Activated naive CD4-positive, alpha-beta T cell treated with anti-CD3 and anti-CD28 coated beads for 36 hours (primary cell): ENCODE data around the gene TTC34. TPM values are rescaled to one million over a fixed set of nuclear protein-coding genes. Genes with fewer than 3 reads are reported as not detected.
"Not testable (repeated sequence)": the region's sequence is repeated elsewhere in the genome, so short reads cannot be mapped to it uniquely, and the experiment has no call there.

Source experiments
- CTCF ChIA-PET: fragments of 350-600 bp; sonication (Branson Sonifier 250); formaldehyde crosslinking; loops from one replicate; lab custom pipeline; 2021; ENCODE audit warnings: antibody characterized with exemption; lab: Charles Lee
- DNase-seq: peaks from one replicate; pipeline ENCODE4 v3.0.0-alpha.2; 2020
- H3K27ac Mint-ChIP-seq: one replicate; pipeline ENCODE4 v1.8.0; 2021; ENCODE audit warnings: mild to moderate bottlenecking, mixed read lengths
- H3K27me3 Mint-ChIP-seq: one replicate; pipeline ENCODE4 v1.8.0; 2021; ENCODE audit warnings: low read depth, mixed read lengths
- H3K36me3 Mint-ChIP-seq: one replicate; pipeline ENCODE4 v1.8.0; 2021; ENCODE audit warnings: low read depth, mixed read lengths
- H3K4me1 Mint-ChIP-seq: one replicate; pipeline ENCODE4 v1.8.0; 2021; ENCODE audit warnings: low read depth, mixed read lengths
- H3K4me3 Mint-ChIP-seq: one replicate; pipeline ENCODE4 v1.8.0; 2021; ENCODE audit warnings: mild to moderate bottlenecking, moderate library complexity, mixed read lengths
- H3K9me3 Mint-ChIP-seq: one replicate; pipeline ENCODE4 v1.8.0; 2021; ENCODE audit warnings: mixed read lengths
- intact Hi-C: fragments of 100-400 bp; cut with micrococcal nuclease; formaldehyde crosslinking; loops from one replicate; pipeline ENCODE4 v1.15.1; 2023
- total RNA-seq, 2 experiments: library from RNA; stranded (reverse); gene quantifications; one replicate each; pipeline ENCODE4 v1.2.3, GENCODE V29; 2021

Gene TTC34
- total RNA-seq, 2 experiments from 2014 or later = 0.91 to 1.1 TPM

- CTCF ChIA-PET, H3K4me1 Mint-ChIP-seq, intact Hi-C loops, H3K9me3 Mint-ChIP-seq, H3K36me3 Mint-ChIP-seq, H3K4me3 Mint-ChIP-seq, H3K27ac Mint-ChIP-seq: not testable (repeated sequence)
- H3K27me3 Mint-ChIP-seq = peaks cover 38% of the 10 kb centered on the region
- DNase-seq = peak; percentile 39
Observed at GRCh38 chr1:2653741-2654442, 147.6 kb downstream of the TTC34 start.

- H3K4me1 Mint-ChIP-seq, intact Hi-C loops, H3K4me3 Mint-ChIP-seq, CTCF ChIA-PET, H3K36me3 Mint-ChIP-seq, H3K9me3 Mint-ChIP-seq, H3K27ac Mint-ChIP-seq: not testable (repeated sequence)
- H3K27me3 Mint-ChIP-seq = peaks cover 38% of the 10 kb centered on the region
- DNase-seq = peak; percentile 19
Observed at GRCh38 chr1:2652926-2653571, 148.4 kb downstream of the TTC34 start.

- H3K4me3 Mint-ChIP-seq, H3K36me3 Mint-ChIP-seq, H3K4me1 Mint-ChIP-seq, CTCF ChIA-PET, H3K9me3 Mint-ChIP-seq, intact Hi-C loops, H3K27ac Mint-ChIP-seq: not testable (repeated sequence)
- peak; percentile 10 for DNase-seq
- peaks cover 38% of the 10 kb centered on the region for H3K27me3 Mint-ChIP-seq
Observed at GRCh38 chr1:2652152-2652925, 149.2 kb downstream of the TTC34 start.

GRCh38 chr1:2650967-2651645 lies 150.4 kb downstream of the TTC34 start:
- H3K4me3 Mint-ChIP-seq = no peak overlapping the region
- CTCF ChIA-PET = no interaction called here
- intact Hi-C loops = no loop called here
- no peak overlapping the region for H3K27ac Mint-ChIP-seq
- H3K9me3 Mint-ChIP-seq = peaks cover 14% of the 10 kb centered on the region
- no peak for DNase-seq
- H3K27me3 Mint-ChIP-seq = peaks cover 38% of the 10 kb centered on the region
- no peaks in the 10 kb centered on the region for H3K4me1 Mint-ChIP-seq
- H3K36me3 Mint-ChIP-seq = no peaks in the 10 kb centered on the region

GRCh38 chr1:2646837-2647236 lies 154.7 kb downstream of the TTC34 start:
- Mint-ChIP-seq H3K36me3 (no peaks in the 10 kb centered on the region), H3K4me1 (peaks cover 4% of the 10 kb centered on the region), H3K27ac (no peak overlapping the region), H3K4me3 (no peak overlapping the region), H3K27me3 (peaks cover 2% of the 10 kb centered on the region), H3K9me3 (peaks cover 14% of the 10 kb centered on the region)
- CTCF ChIA-PET = interaction anchor here (1.1 kb wide), 1 partner anchor 11 kb away, joined by 4 read pairs; no protein-coding TSS in a partner anchor
- no peak for DNase-seq
- intact Hi-C loops = no loop called here

- no peak overlapping the region for H3K4me3 Mint-ChIP-seq
- CTCF ChIA-PET = interaction anchor here (0.8 to 1.1 kb wide), 2 partner anchors 10 to 67 kb away, joined by 3 to 4 read pairs; no protein-coding TSS in a partner anchor
- no peak for DNase-seq
- no peak overlapping the region for H3K27ac Mint-ChIP-seq
- intact Hi-C loops = no loop called here
- no peaks in the 10 kb centered on the region for H3K36me3 Mint-ChIP-seq
- peaks cover 4% of the 10 kb centered on the region for H3K4me1 Mint-ChIP-seq
- H3K9me3 Mint-ChIP-seq = peaks cover 14% of the 10 kb centered on the region
- no peaks in the 10 kb centered on the region for H3K27me3 Mint-ChIP-seq
Observed at GRCh38 chr1:2645776-2646175, 155.7 kb downstream of the TTC34 start.

GRCh38 chr1:2645143-2645542 lies 156.3 kb downstream of the TTC34 start:
- intact Hi-C loops = no loop called here

GRCh38 chr1:2644591-2645101 lies 156.8 kb downstream of the TTC34 start:
- H3K27me3 Mint-ChIP-seq = no peaks in the 10 kb centered on the region
- H3K27ac Mint-ChIP-seq = no peak overlapping the region
- H3K4me3 Mint-ChIP-seq = no peak overlapping the region
- no peak for DNase-seq
- H3K9me3 Mint-ChIP-seq = peaks cover 14% of the 10 kb centered on the region
- H3K36me3 Mint-ChIP-seq = no peaks in the 10 kb centered on the region
- H3K4me1 Mint-ChIP-seq = peaks cover 6% of the 10 kb centered on the region
- intact Hi-C loops = loop anchor here (5.0 kb wide), 1 partner anchor 232 kb away; the partner anchor contains the start of gene PEX10
- CTCF ChIA-PET = interaction anchor here (0.5 kb wide), 1 partner anchor 21 kb away, joined by 3 read pairs; no protein-coding TSS in a partner anchor

More at GRCh38 chr1:2645143-2645542, 156.3 kb downstream of the TTC34 start:
- Mint-ChIP-seq H3K36me3 (no peaks in the 10 kb centered on the region), H3K4me3 (no peak overlapping the region), H3K27ac (no peak overlapping the region), H3K27me3 (no peaks in the 10 kb centered on the region), H3K9me3 (peaks cover 14% of the 10 kb centered on the region), H3K4me1 (peaks cover 6% of the 10 kb centered on the region)
- DNase-seq = no peak
- CTCF ChIA-PET = interaction anchor here (0.8 kb wide), 1 partner anchor 67 kb away, joined by 3 read pairs; no protein-coding TSS in a partner anchor

GRCh38 chr1:2644171-2644570 lies 157.3 kb downstream of the TTC34 start:
- Mint-ChIP-seq H3K9me3 (peaks cover 14% of the 10 kb centered on the region), H3K36me3 (no peaks in the 10 kb centered on the region), H3K27me3 (no peaks in the 10 kb centered on the region), H3K4me1 (peaks cover 6% of the 10 kb centered on the region), H3K27ac (no peak overlapping the region), H3K4me3 (no peak overlapping the region)
- intact Hi-C loops = loop anchor here (5.0 kb wide), 1 partner anchor 232 kb away; the partner anchor contains the start of gene PEX10
- no peak for DNase-seq
- CTCF ChIA-PET = interaction anchor here (0.5 to 1.0 kb wide), 2 partner anchors 20 to 28 kb away, joined by 3 to 6 read pairs; no protein-coding TSS in a partner anchor

GRCh38 chr1:2643414-2644077 lies 157.9 kb downstream of the TTC34 start:
- CTCF ChIA-PET = interaction anchor here (1.0 kb wide), 1 partner anchor 27 kb away, joined by 6 read pairs; no protein-coding TSS in a partner anchor
- no peak for DNase-seq
- H3K4me1 Mint-ChIP-seq = peaks cover 6% of the 10 kb centered on the region
- intact Hi-C loops = loop anchor here (1.0 to 5.0 kb wide), 4 partner anchors 58 to 449 kb away; partner anchors contain the start of genes FAAP20, PANK4 and PEX10
- peak overlapping the region; percentile 53 for H3K4me3 Mint-ChIP-seq
- peaks cover 14% of the 10 kb centered on the region for H3K9me3 Mint-ChIP-seq
- no peaks in the 10 kb centered on the region for H3K36me3 Mint-ChIP-seq
- H3K27ac Mint-ChIP-seq = no peak overlapping the region
- H3K27me3 Mint-ChIP-seq = no peaks in the 10 kb centered on the region
